A549 (cell line): Measurements from ENCODE around the gene IL9R. TPM values are rescaled to one million over a fixed set of nuclear protein-coding genes. Genes with fewer than 3 reads are reported as not detected.

Experiments
- polyA plus RNA-seq, 4 experiments: library from polyadenylated mRNA; depleted of rRNA in 3 of 4; stranded (reverse); fragments of >200 nt; fragmentation: RNase III in 1 of 4; extraction: RNeasy Plus Mini Kit Qiagen cat#74134 plus additional on column Dnase treatment in 1 of 4; gene quantifications; 2 replicates in 3 of 4; 3 replicates in 1 of 4; pipeline ENCODE4 v1.2.3, GENCODE V29; 2011 to 2017

The IL9R gene
- polyA plus RNA-seq, 2 of the 4 experiments (the other 2 are of a cell fraction): 0.06 to 0.12 TPM

Other genes starting within 250 kb of the IL9R start
- 40.9 and 53.7 TPM in 2 replicates for gene VAMP7, start 116.4 kb upstream of the IL9R start, polyA plus RNA-seq (2011; rRNA removed)
- 35.4 to 37.0 TPM (median 36.0 TPM) in 3 replicates for gene VAMP7, start 116.4 kb upstream of the IL9R start, polyA plus RNA-seq (2017; fragmentation: RNase III; extraction: RNeasy Plus Mini Kit Qiagen cat#74134 plus additional on column Dnase treatment)